Activated CD4-positive, alpha-beta T cell treated with anti-CD3 and anti-CD28 coated beads for 24 hours (primary cell): ENCODE results near the gene SLC48A1.

Experiments used
- DNase-seq, 2 donors: peaks; one replicate each; pipeline ENCODE4 v3.0.0-alpha.2; 2020; ENCODE audit warnings: low read depth in 2 of 2

The SLC48A1 gene

DNA sequence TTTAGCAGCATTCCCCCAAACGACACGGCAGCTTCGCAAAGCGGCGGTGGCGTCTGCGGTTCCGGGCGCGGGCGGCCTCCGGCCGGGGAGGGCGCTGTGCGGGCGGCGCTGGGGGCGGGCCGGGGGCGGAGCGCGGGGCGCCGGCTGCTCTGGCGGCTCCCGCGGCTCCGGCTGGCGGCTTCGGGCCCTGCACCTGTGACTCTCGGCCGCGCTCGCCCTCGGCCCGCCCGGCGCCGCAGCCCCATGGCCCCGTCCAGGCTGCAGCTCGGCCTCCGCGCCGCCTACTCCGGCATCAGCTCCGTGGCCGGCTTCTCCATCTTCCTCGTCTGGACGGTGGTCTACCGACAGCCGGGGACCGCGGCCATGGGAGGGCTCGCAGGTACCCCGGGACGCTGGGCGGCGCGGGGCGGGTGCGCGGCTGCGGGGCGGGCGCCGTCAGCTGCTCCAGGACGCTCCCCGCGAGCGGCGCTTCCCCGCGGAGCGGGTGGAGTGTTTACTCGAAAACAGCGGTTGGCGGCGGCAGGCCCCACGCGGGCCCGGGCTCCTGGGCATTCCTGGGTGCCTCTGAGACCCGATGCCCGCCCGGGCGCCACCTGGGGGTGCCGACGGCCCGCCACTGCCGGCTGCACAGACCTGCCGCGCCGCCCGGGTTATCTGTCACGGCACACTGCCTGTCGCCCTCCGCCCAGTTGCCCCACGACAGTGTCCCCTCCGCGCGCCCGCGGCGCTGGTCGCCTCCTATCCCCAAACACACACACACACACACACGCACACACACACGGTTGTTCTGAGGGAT is at the start of gene SLC48A1:
TSS of gene SLC48A1 (plus strand) at position 177 of the 796 bp plus-strand sequence. CDS start at position 244, 67 bp downstream.
- DNase-seq, result peak; percentile 45 to 53

DNA sequence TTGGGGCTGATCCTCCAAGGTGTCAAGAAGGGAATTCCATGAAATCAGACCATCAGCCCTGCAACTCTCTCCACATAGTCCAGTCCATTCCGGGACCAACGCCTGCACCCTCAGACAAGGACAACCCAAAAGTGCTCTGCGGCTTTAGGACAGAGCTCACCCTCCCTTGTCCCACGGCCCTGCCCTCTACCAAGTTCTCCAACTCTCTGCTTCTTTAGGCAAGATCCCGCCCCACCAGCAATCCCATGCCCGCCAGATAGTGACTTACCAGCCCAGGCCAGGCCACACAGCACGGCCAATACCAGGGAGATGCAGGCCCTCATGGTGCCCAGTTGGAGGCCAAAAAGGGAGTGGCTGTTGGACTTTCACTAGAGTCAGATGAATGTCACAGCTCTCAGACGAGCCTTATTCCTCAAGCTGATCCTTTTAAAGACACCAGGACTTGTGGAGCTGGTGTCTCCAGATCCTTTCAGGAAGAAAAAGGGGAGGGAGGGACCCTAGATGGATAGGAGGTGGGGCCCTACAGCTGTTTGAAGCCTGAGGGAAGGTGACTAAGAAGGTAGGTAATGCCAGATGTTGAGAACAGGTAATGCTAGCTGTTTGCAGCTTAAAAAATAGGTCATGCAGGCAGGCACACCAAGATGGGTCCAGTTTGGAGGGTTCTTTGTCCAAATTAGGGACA is 47.8 kb upstream of the SLC48A1 start, which contains the start of gene ENDOU:
TSS of gene ENDOU (minus strand) at position 400 of the 682 bp plus-strand sequence. CDS start at position 323, 77 bp downstream.
- DNase-seq, result no peak

DNA sequence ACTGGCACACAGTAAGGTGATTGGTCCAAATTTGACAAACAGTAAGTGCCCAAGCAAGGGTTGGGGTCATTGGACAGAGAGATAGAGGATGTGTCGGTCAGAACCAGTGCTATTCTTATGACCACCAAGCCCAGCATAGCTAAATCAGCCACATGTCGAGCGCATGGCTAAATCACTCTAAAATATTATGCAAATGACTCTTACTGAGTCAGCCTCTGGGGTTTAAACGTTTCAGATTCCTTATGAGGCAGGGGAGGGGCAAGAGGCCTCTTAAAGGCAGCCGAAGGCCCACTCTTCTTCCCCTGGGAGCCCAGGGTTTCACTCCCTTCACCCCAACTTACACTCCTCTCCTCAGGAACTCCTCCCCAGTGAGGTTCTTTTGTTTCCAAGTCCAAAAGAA is 47.1 kb upstream of the SLC48A1 start:
- no peak for DNase-seq

DNA sequence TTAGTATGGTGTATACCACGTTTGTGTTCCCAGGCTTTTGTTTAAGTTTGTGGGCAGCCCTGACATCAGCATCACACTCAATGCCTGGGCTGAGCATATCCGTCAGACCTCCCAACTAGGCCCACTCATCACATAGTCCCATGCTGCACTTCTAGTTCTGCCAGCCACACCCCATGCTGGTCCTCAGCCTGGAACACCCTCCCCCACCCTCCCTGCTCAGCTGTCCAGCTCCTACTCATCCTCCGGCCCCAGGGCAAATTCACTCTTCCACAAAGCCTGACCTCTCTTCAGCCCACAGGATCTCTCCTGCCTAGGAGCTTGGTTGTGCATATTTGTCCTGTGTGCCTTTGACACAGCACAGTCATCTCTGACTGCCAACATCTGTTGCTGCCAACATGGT is 43.8 kb upstream of the SLC48A1 start:
- no peak for DNase-seq

GRCh38 chr12:47730341-47730744 is 42.7 kb upstream of the SLC48A1 start:
- no peak for DNase-seq

- DNase-seq, result no peak
Measured at GRCh38 chr12:47731723-47732122, 41.3 kb upstream of the SLC48A1 start.

GRCh38 chr12:47732504-47732903 is 40.5 kb upstream of the SLC48A1 start:
- no peak for DNase-seq

GRCh38 chr12:47733142-47733541 is 39.9 kb upstream of the SLC48A1 start:
- no peak for DNase-seq

- no peak for DNase-seq
Measured at GRCh38 chr12:47734725-47735480, 38.1 kb upstream of the SLC48A1 start.

- no peak for DNase-seq
Measured at GRCh38 chr12:47735649-47736048, 37.4 kb upstream of the SLC48A1 start.

DNA sequence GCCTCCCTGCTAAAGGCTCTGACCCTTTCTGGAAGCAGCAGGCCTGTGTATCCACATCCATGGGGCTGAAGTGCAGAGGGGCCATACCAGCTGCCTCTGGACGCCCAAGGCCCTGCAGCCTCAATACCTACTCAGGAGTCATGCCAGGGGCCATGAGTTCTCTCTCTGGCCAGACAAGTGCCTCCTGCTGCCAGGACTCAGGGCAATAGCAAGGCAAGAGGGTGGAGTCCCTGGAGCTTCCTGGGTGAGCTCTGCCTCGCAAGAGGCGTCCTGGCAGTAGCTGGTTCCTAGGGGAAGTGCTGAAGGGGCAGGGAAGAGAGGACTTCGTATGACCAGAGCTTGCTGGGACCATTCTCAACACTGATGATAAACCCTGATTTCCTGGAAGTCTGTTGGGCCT is 36.8 kb upstream of the SLC48A1 start:
- DNase-seq, result no peak

DNA sequence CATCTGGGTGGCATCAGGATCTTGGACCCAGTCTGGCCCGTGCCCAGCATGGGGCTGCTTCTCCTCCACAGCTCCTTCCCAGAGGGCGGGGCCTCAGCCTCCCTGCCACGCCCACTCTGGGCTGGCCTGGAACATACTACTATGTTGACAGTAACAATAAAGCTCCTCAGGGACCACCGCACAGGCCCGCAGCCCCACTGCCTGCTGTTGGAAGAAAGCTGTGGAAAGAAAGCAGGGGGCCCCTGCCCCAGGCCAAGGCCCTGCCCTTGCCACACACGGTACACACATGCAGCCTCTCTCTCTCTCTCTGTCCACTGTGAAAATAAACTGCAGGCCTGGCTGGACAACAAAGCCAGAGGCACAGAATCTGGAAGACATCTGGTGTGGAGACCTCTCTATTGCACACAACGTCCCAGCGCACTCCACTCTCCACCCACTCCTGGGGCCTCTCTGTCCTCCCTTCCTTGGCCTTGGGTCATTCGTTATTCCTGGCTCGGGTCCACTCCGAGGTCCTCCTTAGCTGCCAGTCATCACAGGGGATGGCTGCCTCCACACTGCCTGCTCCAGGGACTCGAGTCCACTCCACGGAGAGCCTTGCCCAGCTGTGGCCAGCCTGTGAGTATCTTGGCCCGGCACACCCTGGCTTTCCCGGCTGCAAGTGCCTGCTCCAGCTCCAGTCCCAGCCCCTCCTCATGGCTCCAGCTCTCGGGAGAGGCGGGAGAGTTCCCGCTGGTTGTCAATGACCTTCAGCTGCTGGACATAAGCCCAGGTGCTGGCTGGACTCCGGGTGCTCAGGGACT is 36.0 kb upstream of the SLC48A1 start:
- no peak for DNase-seq

- DNase-seq, result no peak
Measured at GRCh38 chr12:47737936-47738594, 35.0 kb upstream of the SLC48A1 start.

GRCh38 chr12:47739297-47739696 is 33.7 kb upstream of the SLC48A1 start:
- DNase-seq, result no peak

DNA sequence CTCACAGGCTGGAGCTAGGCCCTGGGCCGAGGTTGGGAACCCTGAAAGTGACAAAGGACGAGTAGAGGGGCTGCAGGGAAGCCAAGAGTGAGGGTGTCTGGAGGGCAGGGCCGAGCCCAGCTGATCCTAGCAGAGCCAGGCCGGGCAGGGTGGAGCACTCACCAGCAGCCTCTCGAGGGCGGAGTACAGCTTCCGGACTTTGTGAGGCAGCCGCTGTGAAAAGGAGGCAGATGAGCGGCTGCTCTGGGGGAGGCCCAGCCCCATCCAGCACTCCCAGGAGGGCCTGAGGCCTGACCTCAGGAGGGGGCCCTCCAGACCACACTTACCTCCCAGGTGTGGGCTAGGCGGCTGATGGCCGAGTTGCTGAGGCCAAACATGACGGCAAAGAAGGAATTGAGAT is 33.1 kb upstream of the SLC48A1 start:
- no peak for DNase-seq

- no peak for DNase-seq
Measured at GRCh38 chr12:47740606-47741339, 32.3 kb upstream of the SLC48A1 start.

GRCh38 chr12:47741340-47741703 is 31.7 kb upstream of the SLC48A1 start:
- no peak for DNase-seq

GRCh38 chr12:47742253-47742825 is 30.7 kb upstream of the SLC48A1 start:
- DNase-seq, result peak; percentile 67 to 74

- no peak for DNase-seq
Measured at GRCh38 chr12:47743311-47743860, 29.7 kb upstream of the SLC48A1 start.
